NCI-H510A treated with DMSO at 0.1 percent for 48 hours (cell line): ENCODE measurements around the gene LAMA3.

ENCODE experiments used
- DNase-seq: peaks from one replicate; lab custom pipeline; 2025; lab: John Stamatoyannopoulos, UW

Gene LAMA3

GRCh38 chr18:23689031-23689615 is at the start of gene LAMA3:
Gene LAMA3 (plus strand): TSS chr18:23689453. CDS start chr18:23689684, 231 bp downstream.
- DNase-seq = peak; percentile 2

DNA sequence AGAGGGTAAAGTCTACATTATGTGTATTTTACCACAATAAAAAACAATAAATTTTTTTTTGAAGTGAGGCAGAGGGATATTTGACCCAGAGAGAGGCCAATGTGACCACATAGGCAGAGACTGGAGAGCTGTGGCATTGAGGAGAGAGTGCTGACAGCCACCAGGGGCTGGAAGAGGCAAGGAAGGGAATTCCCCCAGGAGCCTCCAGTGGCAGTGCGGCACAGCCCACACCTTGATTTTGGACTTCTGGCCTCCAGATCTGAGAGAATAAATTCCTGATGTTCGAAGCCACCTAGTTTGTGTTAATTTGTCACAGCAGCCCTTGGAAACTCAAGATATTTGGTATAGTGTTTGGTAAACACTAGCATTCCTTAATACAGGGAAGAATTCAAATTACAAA is 49.2 kb upstream of the LAMA3 start:
- DNase-seq = no peak

GRCh38 chr18:23641143-23641720 is 48.0 kb upstream of the LAMA3 start:
- no peak for DNase-seq

- DNase-seq = no peak
Observed at GRCh38 chr18:23641937-23642666, 47.2 kb upstream of the LAMA3 start.

GRCh38 chr18:23643815-23644490 is 45.3 kb upstream of the LAMA3 start:
- no peak for DNase-seq

DNA sequence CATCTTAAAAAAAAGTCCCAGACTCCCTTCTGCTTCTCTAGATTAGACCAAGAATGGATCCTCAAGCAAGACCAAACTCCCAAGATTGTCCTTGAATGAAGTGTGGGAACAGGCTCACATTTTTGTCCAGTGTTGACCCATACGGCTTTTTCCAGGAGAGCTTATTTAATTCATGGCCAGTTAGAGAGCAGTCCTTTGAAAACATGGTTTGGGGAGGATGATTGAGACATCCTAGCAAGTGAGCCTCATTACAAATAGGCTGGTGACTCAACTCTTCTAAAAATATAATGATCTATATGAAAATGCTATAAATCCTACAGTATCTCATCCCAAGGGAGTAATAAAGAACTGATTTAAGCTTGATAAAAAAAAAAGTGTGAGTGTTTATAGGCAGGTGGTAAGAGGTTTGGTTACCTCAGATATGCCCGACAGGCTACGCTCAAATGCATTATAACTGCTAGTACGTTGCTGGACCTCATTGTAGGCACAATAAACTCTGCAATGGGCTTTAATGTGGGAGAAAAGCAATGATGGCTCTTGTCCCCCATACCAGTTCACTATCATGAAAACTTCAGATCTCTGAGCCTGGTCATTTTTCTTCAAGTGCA is 43.6 kb upstream of the LAMA3 start:
- DNase-seq = no peak

- no peak for DNase-seq
Observed at GRCh38 chr18:23646282-23646681, 43.0 kb upstream of the LAMA3 start.

DNA sequence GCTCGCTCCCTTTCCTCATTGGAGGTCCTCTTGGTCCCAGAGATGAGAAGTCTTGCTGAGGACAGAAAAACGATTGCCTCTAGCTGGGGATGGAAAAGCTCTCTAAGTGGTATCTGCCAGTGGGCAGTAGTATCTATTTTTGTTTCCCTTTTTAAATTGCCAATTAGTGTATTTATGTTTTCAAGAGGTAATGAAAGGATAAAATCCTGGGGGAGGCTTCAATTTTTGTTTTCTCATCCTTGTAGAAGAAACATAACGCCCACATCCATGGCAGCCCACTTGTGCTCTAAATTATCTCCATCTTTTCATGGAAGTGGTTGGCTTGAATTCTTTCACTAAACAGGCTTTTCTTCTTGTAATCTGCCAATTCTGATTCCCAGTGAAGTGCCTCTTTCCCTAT is 40.8 kb upstream of the LAMA3 start:
- no peak for DNase-seq

DNA sequence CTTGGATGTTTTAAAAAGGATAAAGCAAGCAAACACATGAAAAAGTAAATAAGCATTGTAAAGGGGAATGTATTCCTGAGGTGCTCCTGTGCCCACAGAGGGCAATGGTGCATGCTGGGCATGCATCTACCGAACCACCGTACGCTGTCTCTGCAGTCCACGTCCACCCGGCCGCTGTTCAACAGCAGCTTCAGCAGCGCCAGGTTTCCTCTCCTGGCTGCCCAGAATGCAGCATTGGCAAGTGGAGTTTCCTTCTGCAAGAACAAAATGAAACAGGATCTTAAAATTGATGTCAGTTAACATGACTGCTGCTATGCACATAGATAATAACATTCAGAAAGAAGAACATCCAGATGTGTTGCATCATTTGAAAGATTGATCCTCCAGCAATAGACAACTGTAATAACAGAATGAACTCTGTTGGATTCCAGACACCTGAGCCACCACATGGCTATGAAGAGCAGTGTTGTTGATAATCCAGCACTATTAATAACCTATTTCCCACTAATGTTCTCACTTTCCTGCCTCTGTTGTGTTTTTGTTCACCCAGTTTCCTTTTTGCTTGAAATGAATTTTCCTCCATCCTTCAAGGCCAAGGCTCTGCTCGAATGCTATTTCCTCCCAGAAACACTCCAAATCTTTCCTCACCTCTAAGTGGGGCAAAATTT is 40.2 kb upstream of the LAMA3 start:
- DNase-seq = no peak

DNA sequence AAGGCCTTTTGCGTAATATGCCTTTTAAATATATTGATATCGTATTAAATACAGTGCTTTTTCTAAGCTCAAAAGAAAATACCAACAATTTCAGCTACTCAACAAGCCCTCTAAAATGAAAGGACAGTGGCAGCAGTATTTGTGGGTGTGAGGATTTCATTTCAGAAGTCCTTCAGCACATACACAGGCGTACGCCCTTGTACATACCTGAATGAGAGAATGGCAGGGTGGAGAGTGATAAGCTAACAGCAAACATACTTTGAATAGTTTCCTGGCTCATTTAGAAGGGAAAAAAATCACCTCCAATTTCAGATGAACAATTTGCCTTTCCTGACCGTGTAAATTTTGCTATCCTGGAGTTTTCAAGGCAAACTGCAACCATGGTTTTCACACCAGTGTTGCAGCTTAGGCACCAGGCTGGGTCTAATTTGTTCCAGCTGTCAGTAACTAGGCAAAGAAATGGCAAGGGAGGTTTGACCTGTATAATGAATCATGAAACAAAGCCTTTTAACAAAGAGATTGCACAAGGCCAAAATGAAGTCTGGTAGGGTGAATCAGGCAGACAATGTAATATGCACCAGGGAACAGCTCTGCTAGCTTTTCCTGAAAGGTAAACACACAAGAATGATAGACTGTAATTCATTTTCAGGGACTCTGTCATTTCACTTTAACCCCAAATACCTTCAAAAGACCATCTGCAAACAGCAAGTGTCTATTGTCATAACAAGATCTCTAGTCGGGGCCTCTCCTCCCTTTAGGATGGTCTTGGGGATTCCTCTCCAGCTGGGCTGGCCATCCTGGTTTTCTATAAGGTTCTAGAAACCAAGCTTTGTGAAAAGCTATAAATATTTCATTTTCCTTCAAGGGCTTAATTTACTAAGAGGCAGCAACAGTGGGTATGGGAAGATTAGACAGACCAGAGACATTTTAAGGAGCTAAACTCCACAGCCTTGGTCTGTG is 38.0 kb upstream of the LAMA3 start:
- no peak for DNase-seq

GRCh38 chr18:23652232-23652631 is 37.0 kb upstream of the LAMA3 start:
- no peak for DNase-seq

GRCh38 chr18:23658285-23658684 is 31.0 kb upstream of the LAMA3 start:
- no peak for DNase-seq

DNA sequence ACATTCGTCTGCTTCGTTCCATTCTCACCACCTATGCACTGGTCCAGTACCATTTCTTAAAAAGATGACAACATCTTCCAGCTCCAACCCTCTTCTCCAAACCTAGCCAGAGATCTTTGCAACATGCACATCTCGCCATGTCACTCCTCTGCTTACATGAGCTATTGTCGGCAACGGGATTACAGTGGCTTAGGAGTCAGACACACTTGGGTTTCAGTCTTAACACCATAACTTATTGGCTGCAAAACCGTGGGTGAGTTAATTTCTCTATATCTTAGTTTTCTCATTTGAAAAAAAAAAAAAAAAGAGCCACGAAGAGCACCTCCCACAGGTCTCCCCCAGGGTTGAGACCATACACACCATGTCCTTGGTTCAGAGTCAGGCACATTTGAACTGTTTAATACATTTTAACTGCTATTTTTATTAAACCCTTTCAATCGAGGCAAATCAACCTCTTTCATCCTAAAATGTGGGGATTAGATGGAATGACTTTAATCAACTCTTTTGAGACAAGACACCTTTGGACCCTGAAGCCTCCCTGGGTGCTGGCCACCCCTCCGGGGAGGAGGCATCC is 27.4 kb upstream of the LAMA3 start:
- no peak for DNase-seq

- no peak for DNase-seq
Observed at GRCh38 chr18:23662309-23663263, 26.7 kb upstream of the LAMA3 start, which contains the start of gene ANKRD29. Gene ANKRD29 (minus strand): TSS chr18:23662911. CDS start chr18:23662730, 181 bp downstream.

DNA sequence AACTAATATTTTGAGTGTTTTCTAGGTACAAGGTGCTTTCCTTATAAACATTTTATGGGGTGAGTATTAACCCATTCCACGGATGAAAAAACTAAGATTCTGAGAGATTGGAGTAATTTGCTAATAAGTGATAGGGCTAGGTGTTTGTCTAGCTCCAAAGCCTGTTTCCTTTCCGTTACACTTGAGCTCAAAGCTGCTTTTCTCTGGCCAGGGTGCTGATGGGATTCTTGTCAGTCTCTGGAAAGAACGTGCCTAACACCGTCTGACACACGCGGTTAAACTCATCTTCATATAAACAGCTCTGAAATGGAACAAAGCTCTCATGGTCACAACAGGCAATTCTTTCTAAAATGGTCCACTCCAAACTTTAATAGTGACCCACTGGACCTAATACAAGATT is 24.6 kb upstream of the LAMA3 start:
- no peak for DNase-seq

GRCh38 chr18:23667114-23667513 is 22.1 kb upstream of the LAMA3 start:
- DNase-seq = no peak

DNA sequence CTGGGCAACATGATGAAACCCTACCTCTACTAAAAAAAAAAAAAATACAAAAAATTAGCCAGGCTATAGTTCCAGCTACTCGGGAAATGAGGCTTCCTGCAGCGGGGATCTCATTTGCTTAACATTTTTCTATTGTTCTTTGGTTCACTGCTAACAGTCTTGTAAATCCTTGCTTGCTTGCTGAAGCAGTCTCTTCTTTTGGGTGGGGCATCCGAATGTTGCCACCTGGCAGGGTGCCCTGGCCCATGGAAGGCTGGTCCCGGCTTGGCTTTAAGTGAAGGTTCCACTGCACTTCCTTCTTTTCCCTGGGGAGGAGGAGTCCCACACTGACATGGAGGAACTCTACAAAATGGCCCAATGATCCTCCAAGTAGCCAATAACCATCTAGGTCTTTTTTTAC is 20.5 kb upstream of the LAMA3 start:
- no peak for DNase-seq

GRCh38 chr18:23669202-23669766 is 20.0 kb upstream of the LAMA3 start:
- no peak for DNase-seq
